Upper lobe of left lung (tissue), 6 donors: ENCODE results near the gene DNAJC21. TPM values are rescaled to one million over a fixed set of nuclear protein-coding genes. Genes with fewer than 3 reads are reported as not detected.
"Not testable (repeated sequence)": the region's sequence is repeated elsewhere in the genome, so short reads cannot be mapped to it uniquely, and the experiment has no call there.

Experiments
- ATAC-seq, 2 donors: fragments of 200-7000 bp; cut with Tn5 transposase; one replicate each; pipeline ENCODE4 v1.9.1; 2022; ENCODE audit warnings: mild to moderate bottlenecking in 2 of 2, moderate library complexity in 2 of 2; ENCODE audit not compliant: low FRiP score in 2 of 2
- DNase-seq, 2 donors: peaks; one replicate each; pipeline ENCODE4 v3.0.0-alpha.2; 2019 to 2020
- H3K27ac ChIP-seq, 4 donors: fragments of 200-600 bp; sonication (generic); one replicate each; pipeline ENCODE4 v1.5.1; 2016 to 2019
- H3K27me3 ChIP-seq, 4 donors: fragments of 200-600 bp; sonication (generic); one replicate each; pipeline ENCODE4 v1.5.1; 2017 to 2019
- H3K36me3 ChIP-seq, 4 donors: fragments of 200-600 bp; sonication (generic); one replicate each; pipeline ENCODE4 v1.5.1; 2016 to 2019
- H3K4me1 ChIP-seq, 4 donors: fragments of 200-600 bp; sonication (generic); one replicate each; pipeline ENCODE4 v1.5.1; 2018 to 2019
- H3K4me3 ChIP-seq, 4 donors: fragments of 200-600 bp; sonication (generic); one replicate each; pipeline ENCODE4 v1.5.1; 2017 to 2019; ENCODE audit warnings: mild to moderate bottlenecking in 2 of 4, moderate library complexity in 1 of 4
- H3K9me3 ChIP-seq, 4 donors: fragments of 200-600 bp; sonication (generic); one replicate each; pipeline ENCODE4 v1.5.1; 2018 to 2019
- CTCF ChIP-seq, 6 experiments: fragments of 450-650 bp in 4 of 6; fragments of 200-600 bp in 2 of 6; sonication (generic) in 2 of 6; IDR thresholded peaks; one replicate each; pipeline ENCODE4 v1.5.1; 2016 to 2019; ENCODE audit warnings: antibody characterized with exemption in 6 of 6
- EP300 ChIP-seq, 4 donors: sonication (generic); formaldehyde crosslinking; IDR thresholded peaks; one replicate each; pipeline ENCODE4 v1.5.1; 2017; ENCODE audit warnings: antibody characterized with exemption in 4 of 4, control low read depth in 2 of 4
- POLR2A ChIP-seq, 4 donors: fragments of 450-650 bp; IDR thresholded peaks; one replicate each; pipeline ENCODE4 v1.5.1; 2016 to 2017; ENCODE audit warnings: antibody characterized with exemption in 4 of 4, mild to moderate bottlenecking in 2 of 4
- POLR2AphosphoS5 ChIP-seq, 2 donors: sonication (generic); formaldehyde crosslinking; IDR thresholded peaks; one replicate each; pipeline ENCODE4 v1.5.1; 2017; ENCODE audit warnings: antibody characterized with exemption in 2 of 2
- WGBS, 2 donors: methylation state at CpG; one replicate each; pipeline ENCODE4 v1.1.5; 2017 to 2018; 5-methylcytosine and 5-hydroxymethylcytosine counted together
- total RNA-seq, 6 donors: library from RNA; depleted of rRNA in 4 of 6; stranded (reverse); fragments of >200 nt in 4 of 6; gene quantifications; one replicate each; pipeline versions ENCODE4 v1.1.0 to v1.2.1, GENCODE V29; 2016 to 2021
- donor health status: DM: no; HTN: no; CAD: no; lungs with moderate emphysema.
- donor health status: DM: no; HTN: yes; CAD: no; lungs with severe emphysema.

The DNAJC21 gene
- total RNA-seq, 6 donors from 2014 or later = 41.2 to 93.2 (median 46.3) TPM

GRCh38 chr5:34918025-34918424 lies 11.3 kb upstream of the DNAJC21 start:
- Histone ChIP-seq H3K9me3 (no peaks in the 10 kb centered on the region), H3K27me3 (no peaks in the 10 kb centered on the region), H3K27ac (no peak overlapping the region), H3K4me3 (no peak overlapping the region), H3K36me3 (peaks cover 3 to 40% (median 20%) of the 10 kb centered on the region in 4 donors), H3K4me1 (peaks cover 19 to 36% (median 24%) of the 10 kb centered on the region in 4 donors)
- 87 to 88% methylated on average over 4 of the region's 4 CpGs for WGBS, 2 donors
- DNase-seq = no peak
- no peak for TF ChIP-seq CTCF (IDR thresholded peaks at IDR 0.05)
- no peak for ATAC-seq

DNA sequence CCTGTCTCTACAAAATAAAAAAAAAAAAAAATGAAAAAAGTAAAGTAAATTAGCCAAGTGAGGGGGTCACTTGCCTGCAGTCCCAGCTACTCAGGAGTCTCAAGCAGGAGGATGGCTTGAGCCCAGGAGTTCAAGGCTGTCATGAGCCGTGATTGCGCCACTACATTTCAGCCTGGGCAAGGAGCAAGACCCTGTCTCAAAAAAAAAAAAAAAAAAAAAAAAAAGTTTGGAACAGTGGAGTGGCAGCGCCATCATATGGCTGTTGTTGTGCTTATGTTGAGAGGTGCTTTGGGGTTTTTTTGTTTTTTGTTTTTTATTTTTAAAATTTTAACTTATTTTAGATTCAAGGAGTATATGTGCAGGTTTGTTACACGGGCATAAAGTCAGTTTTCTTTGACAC lies 10.3 kb upstream of the DNAJC21 start:
- Histone ChIP-seq H3K27ac (no peak overlapping the region), H3K4me3 (no peak overlapping the region), H3K27me3 (no peaks in the 10 kb centered on the region), H3K4me1 (peaks cover 20 to 35% (median 26%) of the 10 kb centered on the region in 4 donors), H3K36me3 (peaks cover 3 to 50% (median 25%) of the 10 kb centered on the region in 4 donors), H3K9me3 (no peaks in the 10 kb centered on the region)
- TF ChIP-seq CTCF (IDR thresholded peaks at IDR 0.05) (no peak), POLR2AphosphoS5 (IDR thresholded peaks at IDR 0.05) (no peak), EP300 (IDR thresholded peaks at IDR 0.05) (no peak), POLR2A (IDR thresholded peaks at IDR 0.05) (no peak)
- DNase-seq = no peak
- 87 to 93% methylated on average over 4 of the region's 4 CpGs for whole genome bisulfite sequencing, 2 donors
- ATAC-seq = no peak

- Histone ChIP-seq H3K36me3 (peaks cover 12 to 81% (median 34%) of the 10 kb centered on the region in 4 donors), H3K4me1 (peaks cover 0 to 17% (median 9%) of the 10 kb centered on the region in 4 donors), H3K27ac (peak overlapping the region in 3 of 4 donors; percentile 4 to 51 (median 39))
- not testable (repeated sequence) for DNase-seq, H3K27me3 ChIP-seq, H3K9me3 ChIP-seq, ATAC-seq, H3K4me3 ChIP-seq
- 95 to 96% methylated on average over 9 of the region's 9 CpGs for WGBS, 2 donors
Observed at GRCh38 chr5:34923256-34923655, 6.1 kb upstream of the DNAJC21 start.

DNA sequence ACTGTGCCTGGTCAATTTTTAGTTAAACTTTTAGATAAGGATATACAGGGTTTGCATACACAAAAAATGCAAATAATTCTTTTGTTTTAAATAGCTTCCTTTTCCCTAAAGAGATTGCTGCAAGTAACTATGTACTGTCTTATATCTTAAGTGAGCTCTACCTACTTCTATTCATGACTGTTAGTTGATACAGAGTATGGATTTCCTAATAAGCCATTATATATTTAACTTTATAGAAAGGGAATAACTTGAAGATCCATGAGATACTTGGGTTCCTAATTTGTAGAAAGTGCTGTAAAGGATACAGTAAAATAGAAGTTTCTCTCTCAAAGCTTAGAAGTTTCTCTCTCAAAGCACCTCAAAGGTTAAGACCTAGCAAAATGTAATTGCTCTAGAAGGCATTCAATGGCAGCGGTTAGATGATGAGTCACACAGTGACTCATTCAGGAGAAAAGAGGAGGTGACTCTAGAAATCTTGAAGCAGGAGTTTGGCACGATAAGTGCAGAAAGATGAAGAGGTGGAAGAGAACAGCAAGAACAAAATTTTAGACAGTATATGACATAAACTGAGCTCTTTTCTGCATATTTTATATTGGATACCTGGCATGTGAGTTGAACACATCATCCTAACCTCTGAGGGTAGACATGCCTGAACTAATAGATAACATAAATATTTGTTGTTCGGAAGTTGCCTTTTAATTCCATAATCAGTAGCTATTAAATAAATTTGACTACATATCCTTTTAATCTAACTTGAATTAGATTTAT lies 5.5 kb upstream of the DNAJC21 start:
- WGBS, 2 donors = 51 to 55% methylated on average over 3 of the region's 3 CpGs
- H3K4me3 ChIP-seq = no peak overlapping the region
- H3K27ac ChIP-seq = peak overlapping the region in 3 of 4 donors; percentile 4 to 51 (median 39)
- H3K9me3 ChIP-seq = no peaks in the 10 kb centered on the region
- no peaks in the 10 kb centered on the region for H3K27me3 ChIP-seq
- TF ChIP-seq POLR2A (IDR thresholded peaks at IDR 0.05) (no peak), EP300 (IDR thresholded peaks at IDR 0.05) (no peak), CTCF (IDR thresholded peaks at IDR 0.05) (no peak), POLR2AphosphoS5 (IDR thresholded peaks at IDR 0.05) (no peak)
- ATAC-seq (peak; percentile 59 to 60), DNase-seq (peak in 1 of 2 donors; percentile 52)
- H3K36me3 ChIP-seq = peaks cover 12 to 81% (median 34%) of the 10 kb centered on the region in 4 donors
- peaks cover 3 to 18% (median 15%) of the 10 kb centered on the region in 4 donors for H3K4me1 ChIP-seq

GRCh38 chr5:34924462-34924765 lies 4.9 kb upstream of the DNAJC21 start:
- no peak for ATAC-seq
- H3K36me3 ChIP-seq = peaks cover 12 to 77% (median 34%) of the 10 kb centered on the region in 4 donors

More at GRCh38 chr5:34924462-34924765, 4.9 kb upstream of the DNAJC21 start:
- Histone ChIP-seq H3K27me3 (no peaks in the 10 kb centered on the region), H3K27ac (peak overlapping the region in 2 of 4 donors; percentile 33 to 37), H3K4me1 (peaks cover 5 to 18% (median 15%) of the 10 kb centered on the region in 4 donors), H3K4me3 (no peak overlapping the region), H3K9me3 (no peaks in the 10 kb centered on the region)
- DNase-seq = no peak
- no peak for TF ChIP-seq CTCF (IDR thresholded peaks at IDR 0.05)
- TF ChIP-seq EP300 (IDR thresholded peaks at IDR 0.05) = no peak
- TF ChIP-seq POLR2AphosphoS5 (IDR thresholded peaks at IDR 0.05) = no peak
- no peak for TF ChIP-seq POLR2A (IDR thresholded peaks at IDR 0.05)
